Limb (tissue), 2 donors: ENCODE results near the gene MEN1.

Experiments
- DNase-seq, 2 donors: peaks; one replicate each; pipeline ENCODE4 v3.0.0-alpha.2; 2016; ENCODE audit errors: extremely low spot score in 2 of 2

MEN1 gene

DNA sequence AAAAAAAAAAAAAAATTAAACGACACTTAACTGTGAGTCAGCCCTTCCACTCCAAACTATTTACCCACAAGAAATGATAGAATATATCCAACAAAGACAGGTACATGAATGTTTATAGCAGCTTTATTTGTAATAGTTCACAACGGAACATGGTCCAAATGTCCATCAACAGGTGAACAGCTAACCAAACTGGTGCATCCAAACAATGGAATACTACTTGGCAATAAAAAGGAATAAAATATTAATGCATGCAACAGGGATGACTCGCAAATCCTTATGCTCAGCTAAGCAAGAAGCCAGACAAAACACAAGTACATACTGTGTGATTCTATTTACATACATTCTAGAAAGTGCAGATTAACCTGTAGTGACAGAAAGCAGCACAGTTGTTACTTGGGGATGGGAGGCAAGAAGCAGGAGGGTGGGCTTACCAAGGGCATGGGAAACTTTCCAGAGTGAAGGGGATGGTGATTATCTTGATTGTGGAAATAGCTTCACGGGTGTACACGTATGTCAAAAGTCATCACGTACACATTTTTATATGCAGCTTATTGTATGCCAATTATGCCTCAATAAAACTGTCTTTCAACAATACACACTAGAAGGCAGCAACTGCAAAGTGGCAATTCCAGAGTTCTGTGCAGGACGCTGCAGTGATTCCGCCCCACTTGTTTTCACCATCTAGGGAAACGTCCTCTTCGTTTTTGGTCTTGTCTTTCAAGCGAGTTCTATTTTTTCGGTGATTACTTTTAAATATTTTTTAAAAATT lies 25.4 kb downstream of the MEN1 start:
- DNase-seq, result no peak

DNA sequence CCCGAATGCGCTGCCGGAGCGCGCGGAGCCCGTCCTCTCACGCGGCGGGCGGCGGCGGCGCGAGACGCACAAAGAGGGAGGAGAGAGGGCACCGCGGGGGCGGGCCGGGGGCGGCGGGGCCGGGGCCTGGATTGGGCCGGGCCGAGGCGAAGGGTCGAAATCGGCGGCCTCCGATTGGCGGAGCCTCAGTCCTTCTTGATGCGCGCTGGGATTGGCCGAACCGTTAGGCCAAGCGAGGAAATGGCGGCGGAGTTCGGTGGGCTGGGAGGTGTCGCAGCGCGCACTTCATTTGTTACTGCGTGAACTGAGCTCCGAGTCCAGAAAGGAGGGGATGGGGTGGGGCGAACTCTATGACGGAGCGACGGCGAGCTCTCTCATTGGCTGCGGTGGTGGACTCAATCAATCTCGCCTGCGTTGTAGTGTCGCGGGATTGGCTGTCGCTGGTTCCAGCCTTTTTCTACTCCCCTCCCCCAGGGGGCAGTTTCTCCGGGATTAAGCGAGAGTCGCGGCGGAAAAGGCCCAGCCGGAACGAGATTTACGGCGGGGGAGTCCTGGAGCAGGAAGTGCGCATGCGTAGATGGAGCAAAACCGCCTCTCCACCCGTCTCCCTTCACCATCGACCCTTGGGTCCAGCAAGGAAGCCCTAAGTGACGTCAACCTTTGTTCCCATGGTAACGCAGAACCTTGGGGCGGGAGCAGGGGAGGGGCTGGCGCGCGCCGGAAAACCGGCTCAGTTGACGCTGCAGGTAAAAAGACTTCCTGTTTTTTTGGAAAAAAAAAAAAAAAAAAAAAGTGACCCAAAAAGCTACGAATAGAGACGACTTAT lies 31.7 kb downstream of the MEN1 start, which contains the start of gene SF1:
Gene SF1, minus strand, starts transcription at position 70 of the 826 bp plus-strand sequence. CDS start 150 bp downstream, outside the sequence.
- peak; percentile 99 to 100 for DNase-seq

DNA sequence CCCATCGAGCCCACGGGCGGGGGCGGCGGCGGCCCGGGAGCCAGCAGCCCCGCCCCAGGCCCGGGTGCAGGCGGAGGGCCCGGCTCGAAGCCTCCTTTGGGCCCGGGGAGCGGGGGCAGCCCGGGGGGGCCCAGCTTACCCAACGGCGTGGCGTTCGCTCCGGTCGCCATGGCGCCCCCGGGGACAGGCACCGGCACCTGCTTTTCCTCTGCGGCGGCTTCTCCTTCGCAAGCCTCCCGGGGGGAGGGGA lies 32.2 kb downstream of the MEN1 start:
- DNase-seq, result no peak

DNA sequence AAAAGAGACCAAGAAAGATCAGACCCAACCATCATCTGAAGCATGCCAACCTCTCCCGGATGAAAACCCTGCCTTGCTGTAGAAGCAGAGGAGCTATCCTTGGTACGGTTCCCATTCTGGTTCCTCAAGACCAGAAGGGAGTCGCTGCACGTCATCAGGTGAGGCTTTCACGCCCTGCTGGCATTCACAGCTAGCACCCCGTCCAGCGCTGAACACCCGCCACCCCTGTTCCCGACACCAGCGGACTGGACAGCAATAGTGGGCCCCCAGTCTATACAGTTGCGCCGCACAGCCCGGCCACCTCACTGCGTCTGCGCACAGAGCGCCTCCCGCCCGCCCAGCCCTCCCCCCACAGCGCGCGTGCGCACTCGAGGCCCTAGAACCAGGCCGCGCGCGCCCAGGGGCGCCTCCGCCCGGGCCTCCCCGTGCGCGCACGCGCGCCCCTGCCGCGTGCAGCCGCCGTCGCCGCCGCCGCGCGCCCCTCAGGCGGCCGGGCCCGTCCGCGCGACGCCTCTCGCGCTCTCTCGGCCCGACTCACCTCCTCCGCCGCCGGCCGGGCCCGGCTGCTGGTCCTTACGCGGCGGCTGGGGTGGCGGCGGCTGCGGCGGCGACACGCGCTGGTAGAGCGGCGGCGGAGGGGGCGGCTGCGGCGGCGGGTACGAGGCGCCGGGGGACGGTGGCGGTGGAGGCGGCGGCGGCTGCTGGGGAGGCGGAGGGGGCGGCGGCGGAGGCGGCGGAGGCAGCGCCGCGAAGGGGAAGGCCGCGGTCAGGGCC lies 32.7 kb downstream of the MEN1 start:
- peak; percentile 88 to 93 for DNase-seq

DNA sequence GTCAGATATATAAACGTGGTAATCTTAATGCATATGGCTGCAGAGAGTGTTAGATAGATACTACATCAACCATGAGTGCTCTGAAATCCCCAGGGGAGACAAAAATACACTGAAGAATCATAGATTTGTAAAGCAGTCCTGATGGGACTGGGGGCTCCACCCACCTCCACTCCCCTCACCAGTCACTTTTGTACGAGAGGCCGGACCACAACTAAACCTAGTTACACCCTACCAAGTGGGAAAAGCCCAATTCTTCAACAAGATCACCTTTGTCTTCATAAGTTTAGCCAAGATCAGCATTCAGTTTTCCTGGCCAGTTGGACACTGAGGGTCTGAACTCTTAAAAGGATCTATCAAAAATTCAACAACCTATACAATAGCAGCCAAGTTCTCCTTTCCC lies 33.5 kb downstream of the MEN1 start:
- no peak for DNase-seq

DNA sequence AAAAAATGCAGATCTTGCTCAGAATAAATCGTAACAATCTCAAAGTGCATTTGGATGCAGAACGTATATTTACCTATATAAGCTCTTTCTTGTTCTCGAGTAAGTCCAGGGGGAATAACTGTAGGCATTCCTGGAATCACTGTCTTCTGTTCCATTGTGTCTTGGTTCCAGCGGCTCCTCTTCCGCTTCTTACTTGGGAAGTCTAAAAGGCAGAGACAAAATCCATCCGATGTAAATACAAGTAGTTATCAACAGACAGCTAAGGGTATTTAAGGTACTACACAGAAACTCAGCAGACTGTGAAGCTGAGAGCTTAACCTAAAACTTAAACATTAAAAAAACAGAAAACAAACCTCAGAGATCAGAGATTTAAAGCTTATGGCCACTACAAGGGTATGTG lies 33.9 kb downstream of the MEN1 start:
- no peak for DNase-seq

DNA sequence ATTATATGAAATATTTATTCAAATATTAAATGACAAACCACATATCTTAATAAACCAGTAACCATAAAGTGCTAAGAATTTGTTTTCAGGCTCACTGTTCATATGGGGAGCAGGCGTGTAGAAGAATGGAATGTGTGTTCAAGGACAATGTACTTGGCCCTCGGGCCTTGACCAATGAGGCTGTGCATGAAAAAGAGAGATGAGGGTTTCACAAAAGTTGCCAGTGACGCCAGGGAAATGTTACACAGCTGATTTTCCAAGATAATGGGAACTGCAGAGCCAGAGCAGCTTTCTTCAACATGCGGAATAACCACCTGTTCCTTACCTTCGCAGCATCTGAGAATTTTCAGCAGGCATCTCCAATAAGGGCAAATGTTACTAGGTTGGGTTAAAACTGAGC lies 36.2 kb downstream of the MEN1 start:
- no peak for DNase-seq

DNA sequence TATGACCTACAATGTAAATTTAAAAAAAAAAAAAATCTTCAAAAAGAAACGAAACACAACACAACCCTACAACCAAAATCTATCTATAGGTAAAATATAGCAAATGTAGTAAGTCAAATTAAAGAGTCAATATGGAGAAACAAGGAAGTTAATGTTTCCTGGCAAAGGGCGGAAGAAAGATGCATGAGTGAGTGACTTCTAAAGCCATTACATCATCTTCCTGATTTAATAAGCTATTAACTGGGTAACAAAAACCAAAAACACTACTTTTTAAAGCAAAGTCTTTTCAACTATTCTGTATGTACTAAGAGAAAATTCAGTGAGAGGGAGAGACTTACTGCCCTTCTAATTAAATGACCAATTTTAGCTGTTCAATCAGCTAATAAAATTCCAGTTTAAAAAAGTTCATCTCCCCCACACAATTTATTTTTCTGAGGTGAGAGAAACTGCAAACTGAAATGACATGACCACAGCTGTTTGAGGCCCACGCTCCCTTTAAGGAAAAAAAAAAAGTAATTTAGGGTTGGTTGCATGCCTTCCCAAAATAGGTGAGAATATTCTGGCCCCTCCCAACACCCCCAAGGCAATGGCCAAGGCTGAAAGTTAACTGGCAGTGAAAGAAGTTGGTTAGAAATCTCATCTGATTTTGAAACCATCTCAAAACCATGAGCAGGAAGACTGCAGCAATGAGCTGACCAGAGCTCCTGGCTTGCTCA lies 37.9 kb downstream of the MEN1 start:
- no peak for DNase-seq

DNA sequence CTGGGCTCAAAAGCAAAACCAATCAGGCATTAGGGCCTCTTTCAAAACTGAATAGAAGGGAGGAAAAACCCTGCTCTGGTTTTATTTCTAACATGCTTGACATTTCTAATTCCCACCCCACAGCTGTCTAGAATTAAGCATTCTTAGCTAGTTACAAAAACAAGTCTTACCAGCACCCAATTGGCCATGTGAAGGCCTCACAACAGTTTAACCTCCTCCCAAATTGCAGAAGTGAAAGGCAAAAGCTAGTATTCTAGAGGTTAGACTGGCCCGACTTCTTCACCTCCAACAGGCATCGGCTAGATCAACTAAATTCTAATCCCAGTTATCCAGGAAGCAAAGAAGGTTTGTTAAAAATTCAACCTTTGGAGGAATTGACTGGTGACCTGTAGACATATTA lies 38.5 kb downstream of the MEN1 start:
- DNase-seq, result no peak

DNA sequence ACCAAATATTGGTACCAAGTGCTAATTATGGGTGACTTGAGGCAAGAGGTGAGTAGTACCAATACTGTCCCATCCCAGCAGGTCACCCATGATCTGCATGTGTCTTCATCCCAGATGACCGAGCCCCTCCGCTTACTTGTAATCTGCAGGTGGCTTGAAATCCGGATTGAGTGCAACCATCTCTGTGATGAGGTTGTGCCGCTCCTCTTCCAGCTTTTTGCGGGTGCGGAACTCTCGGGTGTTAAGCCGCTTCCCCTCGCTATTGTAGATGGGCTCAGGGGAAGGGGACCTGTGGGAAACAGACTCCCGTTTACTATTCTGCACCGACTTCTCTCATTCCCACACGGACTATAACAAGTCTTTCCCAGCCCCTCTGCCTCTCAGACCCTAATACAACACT lies 40.2 kb downstream of the MEN1 start:
- DNase-seq, result no peak

DNA sequence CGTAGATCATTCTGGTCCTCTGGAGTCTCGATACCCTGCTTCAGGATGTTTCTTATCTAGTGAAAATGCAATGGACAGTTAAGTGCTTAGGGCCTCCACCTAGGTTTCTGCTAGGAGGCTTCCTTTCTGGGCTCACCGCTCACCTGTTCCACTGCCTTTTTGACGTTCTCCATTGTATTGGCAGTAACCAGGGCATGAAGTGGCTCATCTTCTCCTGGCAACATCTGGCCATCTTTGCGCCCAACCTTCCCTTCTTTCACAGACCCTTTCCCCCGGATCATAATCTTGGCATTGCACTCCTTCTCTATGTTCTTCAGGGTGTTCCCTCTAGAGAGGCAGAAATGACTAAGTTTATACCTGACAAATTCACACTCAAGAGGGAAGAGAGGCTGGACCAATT lies 41.1 kb downstream of the MEN1 start:
- DNase-seq, result no peak

DNA sequence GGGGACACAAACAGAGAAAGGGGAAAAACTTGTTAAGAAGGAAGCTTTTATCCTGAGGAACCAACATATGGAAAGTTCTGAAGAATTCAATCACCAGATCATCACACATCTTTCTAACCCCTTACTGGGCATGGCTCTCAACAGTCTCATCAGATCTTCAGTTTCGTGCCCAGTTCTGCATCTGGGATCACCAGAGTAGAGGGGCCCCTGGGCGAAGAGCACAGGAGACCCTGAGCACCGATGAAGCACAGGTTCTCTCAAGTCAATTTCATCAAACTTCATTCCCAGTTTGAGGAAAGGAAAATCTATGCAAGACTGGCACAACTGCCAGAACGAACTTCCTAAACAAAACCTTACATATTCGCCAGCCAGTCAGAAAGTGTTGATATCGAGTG lies 42.1 kb downstream of the MEN1 start:
- no peak for DNase-seq

DNA sequence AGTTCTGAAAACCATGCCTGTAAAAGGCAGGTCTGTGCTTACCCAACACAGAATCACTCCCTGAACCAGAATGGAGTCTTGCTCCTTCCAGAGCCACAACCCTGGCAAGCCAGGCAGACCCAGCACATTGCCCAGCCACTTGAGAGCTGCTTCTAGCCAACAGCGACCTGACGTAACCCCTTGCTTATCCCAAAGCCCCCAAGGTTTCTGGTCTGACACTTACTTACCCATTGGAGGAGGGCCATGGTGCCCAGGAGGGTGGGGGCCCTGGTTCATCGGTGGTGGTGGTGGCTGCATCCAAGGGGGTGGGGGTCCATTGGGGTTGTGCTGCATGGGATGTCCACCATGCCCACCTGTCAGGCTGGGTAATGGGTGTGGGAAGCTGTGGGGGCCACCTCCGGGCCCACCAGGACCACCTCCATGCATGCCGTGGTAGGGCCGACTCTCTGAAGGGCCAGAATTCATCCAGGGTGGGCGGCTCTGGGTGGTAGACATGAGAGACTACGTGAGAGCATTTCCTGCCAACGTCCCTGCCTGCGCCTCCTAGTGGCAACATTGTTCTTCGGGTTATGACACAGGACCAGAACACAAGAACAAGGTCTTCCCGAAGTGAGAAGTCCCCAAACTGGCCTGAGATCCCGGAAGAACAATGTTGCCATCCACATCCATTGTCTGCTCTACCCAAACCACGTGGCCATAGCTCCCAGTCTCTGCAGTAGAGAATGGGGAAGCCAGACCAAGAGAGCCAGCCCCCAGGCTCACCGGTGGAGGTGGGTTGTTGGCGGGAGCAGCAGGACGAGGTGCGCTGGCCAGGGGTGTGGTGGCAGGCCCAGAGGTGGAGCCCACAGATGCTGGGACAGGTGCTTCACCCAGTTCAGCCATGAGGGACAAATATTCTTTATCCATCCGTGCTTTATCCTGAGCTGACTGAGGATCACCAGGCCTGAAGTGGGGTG lies 42.7 kb downstream of the MEN1 start:
- DNase-seq, result peak in 1 of 2 donors; percentile 81

DNA sequence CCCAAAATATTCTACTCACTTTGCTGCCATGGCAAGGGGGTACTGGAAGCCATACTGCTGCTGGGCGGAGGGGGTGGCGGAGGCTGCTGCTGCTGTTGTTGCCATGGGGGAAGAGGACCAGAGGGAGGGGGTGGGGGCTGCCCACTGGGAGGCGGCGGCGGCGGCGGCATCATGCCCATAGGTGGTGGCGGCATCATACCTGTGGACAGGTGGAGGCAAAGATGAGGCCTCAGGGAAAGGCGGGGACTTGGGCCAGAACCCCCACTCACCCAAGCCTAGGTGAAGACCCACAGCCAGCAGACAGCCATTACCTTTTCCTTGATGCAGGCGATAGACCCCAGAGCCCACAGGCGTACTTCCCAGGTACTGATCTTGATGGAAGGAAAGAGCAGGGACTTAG lies 43.5 kb downstream of the MEN1 start:
- DNase-seq, result no peak

DNA sequence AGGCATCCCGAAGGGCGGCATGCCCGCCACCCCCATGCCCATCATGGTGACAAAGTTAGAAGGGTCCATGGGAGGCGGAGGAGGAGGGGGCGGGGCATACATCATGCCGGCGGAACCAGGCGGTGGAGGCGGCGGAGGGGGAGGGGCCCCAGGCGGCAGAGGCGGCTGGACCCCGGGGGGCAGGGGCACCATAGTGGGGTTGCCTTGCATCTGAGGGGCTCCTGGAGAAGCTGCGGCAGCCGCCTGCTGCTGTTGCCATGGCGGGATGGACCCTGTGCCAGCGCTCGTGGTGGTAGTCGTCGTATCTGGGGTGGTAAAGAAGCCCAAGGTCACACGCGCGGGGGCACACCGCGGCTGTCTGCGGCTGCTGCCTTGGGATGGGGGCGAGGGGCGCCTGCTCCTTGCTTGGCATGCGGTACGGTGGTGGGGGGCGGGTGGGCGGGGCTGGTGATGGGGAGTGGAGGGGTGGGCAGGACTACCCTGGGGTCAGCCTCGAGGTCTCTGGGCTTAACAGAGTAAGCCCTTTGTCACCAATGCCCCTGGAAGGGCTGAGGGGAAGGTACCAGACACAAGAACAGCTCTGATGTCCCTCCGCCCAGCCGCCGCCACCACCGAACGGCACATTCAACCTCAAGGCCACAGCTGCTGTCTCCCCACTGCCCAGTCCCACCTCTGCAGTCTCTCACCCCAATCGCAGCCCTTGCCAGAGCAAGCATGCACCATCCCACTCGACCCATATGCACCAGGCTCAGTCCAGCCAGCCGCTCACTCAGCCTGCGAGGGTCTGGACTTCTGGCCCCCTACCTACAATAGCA lies 44.3 kb downstream of the MEN1 start:
- DNase-seq, result peak in 1 of 2 donors; percentile 34

DNA sequence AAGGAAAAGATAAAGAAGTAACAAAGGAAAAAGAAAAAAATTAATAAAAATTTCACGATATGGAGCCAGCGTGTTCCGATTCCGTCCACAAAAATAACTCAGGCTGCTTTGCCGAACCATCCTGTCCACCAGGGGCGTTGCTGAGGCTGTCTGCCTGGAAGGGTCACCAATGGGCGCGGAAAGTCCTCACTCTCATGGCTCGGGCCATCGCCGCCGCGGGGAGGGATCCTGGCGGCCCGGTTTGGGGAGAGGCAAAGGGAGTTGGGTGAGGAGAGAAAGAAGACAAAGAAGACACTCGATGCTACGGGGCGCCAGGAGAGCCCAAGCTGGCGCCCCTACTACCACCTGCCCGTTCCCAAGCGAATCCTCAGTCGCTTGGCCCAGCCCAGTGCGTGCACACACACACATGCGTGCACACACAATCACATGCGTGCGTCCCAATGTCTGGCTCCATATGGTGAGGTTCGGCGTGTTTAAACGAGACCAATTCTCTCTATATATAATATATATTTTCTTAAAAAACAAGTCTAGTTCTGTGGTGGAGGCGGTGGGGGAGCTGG lies 45.0 kb downstream of the MEN1 start:
- peak in 1 of 2 donors; percentile 29 for DNase-seq

DNA sequence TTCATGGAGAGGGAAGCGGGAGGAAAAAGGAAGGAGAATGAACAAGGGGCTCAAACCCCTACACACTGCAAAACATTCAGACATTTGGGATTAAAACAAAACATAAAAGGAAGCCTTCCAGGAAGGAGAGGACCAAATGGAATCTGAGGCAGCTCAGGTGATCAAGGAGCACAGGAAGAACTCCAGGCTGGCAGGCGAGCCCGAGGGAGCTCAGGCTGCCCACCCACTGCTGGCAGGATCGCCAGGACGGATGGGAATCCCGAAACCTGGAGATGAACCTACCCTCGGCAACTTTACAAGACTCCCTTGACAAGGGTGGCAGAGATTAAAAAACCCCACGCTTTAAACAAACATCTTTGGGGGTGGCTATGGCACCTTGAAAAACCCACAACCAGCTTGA lies 45.6 kb downstream of the MEN1 start:
- no peak for DNase-seq

DNA sequence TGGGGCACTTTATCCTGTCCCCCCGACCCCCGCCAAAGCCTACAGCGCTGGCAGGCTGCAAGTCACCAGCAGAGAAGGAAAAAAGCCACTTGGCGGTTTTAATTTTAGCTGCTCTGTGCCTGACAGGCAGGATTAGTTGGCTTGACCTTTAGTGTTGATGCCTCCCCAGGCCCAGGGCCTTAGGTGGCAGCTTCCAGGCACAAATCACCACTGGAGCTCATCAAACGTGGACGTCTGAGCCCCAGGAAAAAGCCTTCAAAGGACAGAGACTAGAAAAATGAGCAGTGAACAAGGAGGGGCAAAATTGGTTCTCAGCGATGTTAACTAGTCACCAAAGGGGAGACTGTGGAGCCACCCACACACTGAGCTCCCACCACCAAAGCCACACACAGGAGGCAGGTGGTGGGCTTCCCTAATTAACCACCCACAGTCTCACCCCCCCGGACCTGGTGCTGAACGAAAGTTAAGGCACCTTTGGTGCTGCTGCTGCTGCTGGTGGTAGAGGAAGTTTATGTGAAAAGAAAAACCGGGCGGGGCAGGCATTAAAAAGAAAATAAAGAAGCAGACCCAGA lies 46.2 kb downstream of the MEN1 start:
- DNase-seq, result peak in 1 of 2 donors; percentile 32

DNA sequence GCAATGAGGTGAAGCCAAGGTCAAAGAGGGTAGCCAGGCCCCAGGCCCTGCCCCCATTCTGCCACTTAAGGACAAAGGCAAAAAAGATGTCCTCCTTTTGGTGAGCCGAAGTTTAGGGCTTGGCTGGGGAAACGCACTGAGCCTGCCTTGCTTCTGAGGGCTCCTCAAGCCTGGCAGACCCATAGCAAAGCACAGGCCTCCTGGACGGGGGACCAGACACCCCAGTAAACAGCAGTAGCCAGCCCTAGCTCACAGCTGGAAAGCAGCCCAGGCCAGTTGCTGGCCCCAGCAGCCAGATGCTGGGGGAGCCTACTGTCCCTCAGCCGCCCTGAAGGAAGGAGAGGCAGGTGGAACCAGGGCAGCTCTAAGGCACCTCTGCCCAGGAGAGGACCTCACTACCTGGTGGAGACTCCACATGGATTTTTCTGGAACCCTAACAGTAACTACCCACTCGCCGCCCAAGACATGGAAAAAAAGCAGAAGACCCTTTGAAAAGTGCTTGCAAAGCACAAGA lies 46.8 kb downstream of the MEN1 start:
- DNase-seq, result no peak
